Measurements from ENCODE around the gene DNAH17.

Gene DNAH17

DNA sequence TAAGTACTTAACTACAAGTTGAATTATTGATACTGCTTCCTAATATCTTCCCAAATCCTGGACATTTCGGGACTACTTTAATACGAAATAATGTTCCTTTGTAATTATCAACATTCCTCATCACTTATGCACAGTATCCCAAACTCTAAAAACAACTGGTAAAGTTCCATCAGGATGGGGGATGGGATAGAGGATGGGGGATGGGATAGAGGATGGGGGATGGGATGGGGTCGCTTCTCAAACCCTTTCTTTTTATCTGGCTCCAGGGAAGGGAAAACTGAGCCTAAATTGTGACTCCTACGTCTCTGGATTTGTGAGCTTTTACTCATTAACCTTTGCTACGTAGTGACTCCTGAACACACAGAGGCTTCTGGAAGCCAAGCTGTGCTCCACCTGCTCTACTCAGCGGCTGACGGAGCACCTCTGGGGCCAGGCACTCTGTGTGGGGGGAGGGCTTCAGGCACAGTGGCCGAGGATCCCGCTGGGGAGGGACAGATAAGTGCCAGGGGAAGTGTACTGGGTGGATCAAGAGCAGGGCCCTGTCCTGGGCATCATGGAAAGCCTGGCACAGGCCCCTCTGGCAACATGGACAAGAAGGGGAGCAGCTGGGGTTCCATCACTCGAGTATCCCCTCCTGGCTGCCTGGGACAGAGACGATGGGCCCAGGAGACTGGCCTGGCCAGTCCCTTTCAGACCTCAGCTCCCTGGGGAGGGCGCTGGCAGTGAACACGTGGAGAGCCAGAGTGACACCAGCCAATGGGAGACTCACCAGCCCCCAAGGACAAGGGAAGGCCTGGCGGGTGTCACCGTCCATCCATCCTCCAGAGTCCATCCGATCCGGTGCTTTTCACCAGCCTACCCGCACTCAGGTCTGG, 142.5 kb downstream of the DNAH17 start:
- no peaks in the 10 kb centered on the region for H3K9me3 ChIP-seq (ENCODE audit: low read length)
- H3K27me3 ChIP-seq (ENCODE audit: insufficient read depth, low read length): no peaks in the 10 kb centered on the region
- H3K4me1 ChIP-seq (ENCODE audit: insufficient read depth, low read length): peaks cover 5% of the 10 kb centered on the region
- no peak overlapping the region for H2AFZ ChIP-seq (ENCODE audit: low read depth, low read length)
- no peaks in the 10 kb centered on the region for H3K36me3 ChIP-seq (ENCODE audit: insufficient read depth, low read length)
- H3K4me3 ChIP-seq (ENCODE audit: low read length): no peak overlapping the region

DNA sequence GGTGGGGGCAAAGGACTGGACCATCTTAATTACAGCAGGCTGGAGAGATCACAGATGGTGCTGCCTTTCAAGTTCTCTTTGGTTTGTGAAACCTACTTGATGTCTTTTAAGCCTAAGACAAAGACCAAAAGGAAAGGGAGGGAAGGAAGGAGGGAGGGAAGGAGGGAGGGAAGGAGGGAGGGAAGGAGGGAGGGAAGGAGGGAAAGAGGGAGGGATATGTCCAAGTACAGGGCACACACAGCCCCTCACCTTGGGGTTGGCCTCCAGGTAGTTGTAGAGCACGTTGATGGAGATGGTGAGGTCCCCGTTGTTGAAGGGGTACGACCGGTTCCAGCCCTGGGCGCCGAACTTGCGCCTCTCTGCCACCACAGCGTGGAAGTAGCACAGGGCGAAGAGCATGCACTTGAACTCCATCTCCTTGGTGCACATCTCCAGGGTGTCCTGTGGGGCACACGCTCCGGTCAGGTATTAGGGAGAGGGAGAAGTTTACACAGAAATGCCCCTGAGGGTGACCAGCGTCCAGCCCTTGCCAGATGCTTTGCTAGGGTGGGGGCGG, 143.3 kb downstream of the DNAH17 start:
- no peak overlapping the region for H3K4me3 ChIP-seq (ENCODE audit: low read length)
- H3K27me3 ChIP-seq (ENCODE audit: insufficient read depth, low read length): no peaks in the 10 kb centered on the region
- peaks cover 5% of the 10 kb centered on the region for H3K4me1 ChIP-seq (ENCODE audit: insufficient read depth, low read length)
- H3K36me3 ChIP-seq (ENCODE audit: insufficient read depth, low read length): no peaks in the 10 kb centered on the region
- no peaks in the 10 kb centered on the region for H3K9me3 ChIP-seq (ENCODE audit: low read length)
- H2AFZ ChIP-seq (ENCODE audit: low read depth, low read length): no peak overlapping the region

DNA sequence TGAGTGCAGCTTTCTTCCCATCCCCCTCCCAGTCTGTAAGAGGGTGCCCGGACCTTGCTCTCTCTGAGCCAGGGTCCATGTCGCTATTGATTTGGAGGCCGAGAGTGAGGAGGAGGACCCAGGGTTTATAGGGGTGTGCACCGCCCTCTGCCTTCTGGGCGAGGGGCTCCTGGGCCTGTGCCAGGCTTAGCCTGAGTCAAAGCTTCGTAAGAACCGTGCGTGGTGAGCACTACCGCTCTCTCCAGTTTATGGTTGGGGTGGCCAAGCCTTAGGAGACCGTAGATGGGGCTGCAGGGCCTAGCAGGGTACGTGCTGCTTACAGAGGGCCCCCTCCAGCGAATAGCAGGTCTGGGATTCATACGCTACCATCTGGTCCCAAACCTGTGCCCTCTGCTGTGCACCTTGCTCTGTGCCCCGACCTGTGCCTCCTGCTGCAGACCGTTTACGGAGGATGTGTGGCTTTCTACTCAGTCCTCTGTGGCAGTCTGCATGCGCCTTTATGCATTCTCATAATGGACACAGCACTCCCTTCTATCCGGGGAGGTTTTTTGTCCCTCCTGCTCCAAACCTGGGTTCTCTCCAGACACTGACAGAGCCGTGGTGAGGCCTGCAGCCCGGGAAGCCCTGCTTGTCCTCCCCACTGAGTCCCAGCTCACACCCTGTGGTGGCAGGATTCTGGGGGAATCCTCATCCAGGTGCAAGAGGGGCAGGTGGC, 144.0 kb downstream of the DNAH17 start:
- Histone ChIP-seq H3K4me3 (ENCODE audit: low read length) (no peak overlapping the region), H3K36me3 (ENCODE audit: insufficient read depth, low read length) (peaks cover 5% of the 10 kb centered on the region), H2AFZ (ENCODE audit: low read depth, low read length) (no peak overlapping the region), H3K4me1 (ENCODE audit: insufficient read depth, low read length) (peaks cover 5% of the 10 kb centered on the region), H3K27me3 (ENCODE audit: insufficient read depth, low read length) (no peaks in the 10 kb centered on the region), H3K9me3 (ENCODE audit: low read length) (no peaks in the 10 kb centered on the region)

DNA sequence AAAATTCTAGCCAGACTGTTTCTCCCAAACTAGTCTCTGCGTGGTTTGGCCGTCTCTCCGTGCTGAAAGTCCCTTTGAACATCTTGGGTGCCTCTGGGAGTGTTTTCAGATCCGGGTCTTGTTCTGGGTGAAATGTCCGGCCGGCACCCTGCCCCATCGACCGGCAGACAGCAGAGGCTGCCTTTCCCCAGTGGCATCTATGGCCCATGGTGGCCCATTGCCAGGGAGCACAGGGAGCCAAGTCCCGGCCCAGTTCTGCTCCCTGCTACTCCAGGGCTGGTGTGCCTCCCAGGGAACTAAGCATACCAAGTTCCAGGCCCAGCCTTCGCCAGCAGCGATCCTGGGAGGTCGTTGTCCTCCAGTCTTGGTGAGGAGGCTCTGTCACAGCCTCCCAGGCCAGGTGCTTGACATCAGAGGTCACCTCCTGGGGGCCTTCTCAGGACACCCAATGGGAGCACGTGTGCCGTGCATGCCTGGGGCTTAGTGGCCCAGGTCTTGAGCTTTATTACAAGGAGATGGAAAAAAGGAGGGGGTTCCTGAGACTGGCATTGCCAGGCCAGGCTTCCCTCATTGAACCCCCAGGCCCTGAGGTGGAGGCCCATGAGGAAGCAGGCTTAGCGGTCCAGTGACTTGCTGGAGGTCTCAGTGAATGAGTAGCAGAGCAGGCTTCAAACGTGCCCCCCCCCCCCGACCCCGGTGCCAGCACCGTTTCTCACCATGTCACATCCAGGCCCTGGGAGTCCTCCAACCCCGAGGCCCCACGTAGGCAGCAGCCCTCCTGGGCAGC, 144.8 kb downstream of the DNAH17 start:
- H3K9me3 ChIP-seq (ENCODE audit: low read length): no peaks in the 10 kb centered on the region
- no peak overlapping the region for H3K4me3 ChIP-seq (ENCODE audit: low read length)
- H3K36me3 ChIP-seq (ENCODE audit: insufficient read depth, low read length): peaks cover 8% of the 10 kb centered on the region
- H2AFZ ChIP-seq (ENCODE audit: low read depth, low read length): no peak overlapping the region
- no peaks in the 10 kb centered on the region for H3K27me3 ChIP-seq (ENCODE audit: insufficient read depth, low read length)
- H3K4me1 ChIP-seq (ENCODE audit: insufficient read depth, low read length): peaks cover 5% of the 10 kb centered on the region

DNA sequence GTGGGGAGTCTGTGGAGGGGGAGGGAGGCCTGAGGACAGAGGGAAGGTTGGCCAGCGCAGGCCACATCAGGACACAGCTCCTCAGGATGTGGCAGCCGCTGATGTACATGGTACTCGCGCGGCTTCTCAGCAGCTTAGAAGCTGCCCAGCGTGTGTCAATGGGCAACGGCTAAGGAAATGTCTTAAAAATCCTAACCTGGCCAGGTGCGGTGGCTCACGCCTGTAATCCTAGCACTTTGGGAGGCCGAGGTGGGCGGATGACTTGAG, 145.6 kb downstream of the DNAH17 start:
- no peaks in the 10 kb centered on the region for H3K9me3 ChIP-seq (ENCODE audit: low read length)
- H3K4me3 ChIP-seq (ENCODE audit: low read length): no peak overlapping the region
- H3K27me3 ChIP-seq (ENCODE audit: insufficient read depth, low read length): no peaks in the 10 kb centered on the region
- H2AFZ ChIP-seq (ENCODE audit: low read depth, low read length): no peak overlapping the region
- peaks cover 5% of the 10 kb centered on the region for H3K4me1 ChIP-seq (ENCODE audit: insufficient read depth, low read length)
- peaks cover 14% of the 10 kb centered on the region for H3K36me3 ChIP-seq (ENCODE audit: insufficient read depth, low read length)

DNA sequence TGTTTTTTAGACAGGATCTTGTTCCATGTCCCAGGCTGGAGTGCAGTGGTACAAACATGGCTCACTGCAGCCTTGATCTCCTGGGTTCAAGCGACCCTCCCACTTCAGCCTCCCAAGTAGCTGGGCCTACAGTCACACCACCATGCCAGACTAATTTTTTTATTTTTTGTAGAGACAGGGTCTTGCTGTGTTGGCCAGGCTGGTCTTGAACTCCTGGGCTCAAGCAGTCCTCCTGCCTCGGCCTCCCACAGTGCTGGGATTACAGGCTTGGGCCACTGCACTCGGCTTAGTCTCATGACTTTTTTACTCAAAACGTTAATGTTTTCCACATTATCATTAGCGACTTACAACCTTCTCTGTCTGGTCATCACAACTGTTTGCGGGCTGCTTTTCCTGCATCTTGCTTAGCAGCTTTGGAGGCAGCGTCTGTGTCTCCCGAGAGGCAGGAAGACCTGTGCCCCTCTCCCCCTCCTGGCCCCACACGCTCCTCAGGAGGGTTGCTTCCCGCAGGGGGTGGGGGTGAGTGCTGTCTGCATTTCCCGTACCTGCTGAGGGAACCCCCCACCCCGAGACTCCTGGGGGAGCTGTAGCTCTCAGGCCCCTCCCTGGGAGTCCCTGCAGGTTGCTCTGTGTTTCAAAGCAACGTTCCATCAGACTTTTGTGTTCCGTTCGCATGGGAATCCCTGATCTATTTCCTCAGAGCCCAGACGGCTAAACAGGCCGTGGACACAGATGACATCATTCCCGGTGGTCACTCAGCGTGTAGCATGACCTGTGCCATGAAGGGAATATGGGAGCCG, 146.1 kb downstream of the DNAH17 start:
- no peaks in the 10 kb centered on the region for H3K27me3 ChIP-seq (ENCODE audit: insufficient read depth, low read length)
- H3K4me1 ChIP-seq (ENCODE audit: insufficient read depth, low read length): peaks cover 5% of the 10 kb centered on the region
- no peak overlapping the region for H2AFZ ChIP-seq (ENCODE audit: low read depth, low read length)
- H3K9me3 ChIP-seq (ENCODE audit: low read length): no peaks in the 10 kb centered on the region
- peaks cover 15% of the 10 kb centered on the region for H3K36me3 ChIP-seq (ENCODE audit: insufficient read depth, low read length)
- H3K4me3 ChIP-seq (ENCODE audit: low read length): no peak overlapping the region

DNA sequence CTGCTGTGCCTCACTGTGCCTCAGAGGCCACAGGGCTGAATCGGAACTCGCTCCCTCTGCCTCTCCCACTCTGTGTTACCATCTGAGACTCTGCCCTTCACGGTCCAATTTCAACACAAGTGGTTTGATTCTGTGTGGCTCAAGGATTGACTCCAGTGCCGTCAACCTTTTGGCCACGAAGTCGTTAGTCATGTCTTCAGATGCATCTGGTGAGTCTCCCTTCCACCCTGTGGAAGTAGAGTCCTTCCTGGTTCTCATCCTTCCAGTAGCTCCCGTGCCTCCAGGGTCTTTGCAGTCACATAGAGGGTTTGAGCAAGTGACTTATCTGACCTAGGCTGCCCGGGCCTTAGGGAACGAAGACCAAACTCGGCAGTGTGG, 147.6 kb downstream of the DNAH17 start:
- no peaks in the 10 kb centered on the region for H3K27me3 ChIP-seq (ENCODE audit: insufficient read depth, low read length)
- H2AFZ ChIP-seq (ENCODE audit: low read depth, low read length): no peak overlapping the region
- H3K4me1 ChIP-seq (ENCODE audit: insufficient read depth, low read length): peaks cover 5% of the 10 kb centered on the region

DNA sequence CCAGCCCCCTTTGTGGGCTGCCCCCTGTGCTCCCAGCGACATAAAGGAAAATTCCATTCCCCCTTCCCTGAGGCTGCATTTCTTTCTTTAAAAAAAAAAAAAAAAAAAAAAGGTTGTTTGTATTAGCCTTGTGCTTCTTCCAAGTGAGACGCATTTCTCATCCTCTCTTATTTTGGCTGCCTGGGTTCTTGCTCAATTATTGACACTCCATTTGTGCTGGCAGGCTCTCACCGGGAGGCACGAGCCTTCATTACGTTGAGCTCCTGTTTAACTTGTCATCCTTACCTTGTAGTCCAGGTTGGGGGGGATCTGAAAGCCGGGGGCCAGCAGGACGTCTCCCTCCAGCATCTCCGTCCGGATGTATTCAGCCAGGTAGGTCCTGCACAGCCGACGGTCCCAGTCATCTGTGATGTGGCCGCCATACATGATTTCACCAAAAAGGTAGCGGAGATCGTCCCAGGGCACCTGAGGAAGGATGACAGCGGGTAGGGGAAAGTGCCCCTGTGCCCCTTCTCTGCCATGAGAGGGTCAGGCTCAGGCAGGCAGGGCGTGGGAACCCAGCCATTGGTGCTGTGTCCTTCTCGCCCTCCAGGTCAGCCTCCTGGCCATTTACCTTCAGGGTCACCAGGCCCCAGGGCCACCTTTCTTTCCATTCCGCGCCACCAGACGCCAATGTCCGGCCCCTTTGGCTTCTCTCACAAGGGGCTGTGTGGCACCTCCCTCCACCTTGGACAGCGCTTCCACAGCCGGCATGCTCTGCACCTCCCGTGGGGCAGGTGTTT, 148.2 kb downstream of the DNAH17 start:
- H3K9me3 ChIP-seq (ENCODE audit: low read length): no peaks in the 10 kb centered on the region
- H3K4me3 ChIP-seq (ENCODE audit: low read length): no peak overlapping the region
- H3K4me1 ChIP-seq (ENCODE audit: insufficient read depth, low read length): peaks cover 5% of the 10 kb centered on the region
- H3K27me3 ChIP-seq (ENCODE audit: insufficient read depth, low read length): no peaks in the 10 kb centered on the region
- peaks cover 30% of the 10 kb centered on the region for H3K36me3 ChIP-seq (ENCODE audit: insufficient read depth, low read length)
- H2AFZ ChIP-seq (ENCODE audit: low read depth, low read length): no peak overlapping the region

More for the DNA sequence above, 147.6 kb downstream of the DNAH17 start:
- Histone ChIP-seq H3K4me3 (ENCODE audit: low read length) (no peak overlapping the region), H3K36me3 (ENCODE audit: insufficient read depth, low read length) (peaks cover 25% of the 10 kb centered on the region), H3K9me3 (ENCODE audit: low read length) (no peaks in the 10 kb centered on the region)

DNA sequence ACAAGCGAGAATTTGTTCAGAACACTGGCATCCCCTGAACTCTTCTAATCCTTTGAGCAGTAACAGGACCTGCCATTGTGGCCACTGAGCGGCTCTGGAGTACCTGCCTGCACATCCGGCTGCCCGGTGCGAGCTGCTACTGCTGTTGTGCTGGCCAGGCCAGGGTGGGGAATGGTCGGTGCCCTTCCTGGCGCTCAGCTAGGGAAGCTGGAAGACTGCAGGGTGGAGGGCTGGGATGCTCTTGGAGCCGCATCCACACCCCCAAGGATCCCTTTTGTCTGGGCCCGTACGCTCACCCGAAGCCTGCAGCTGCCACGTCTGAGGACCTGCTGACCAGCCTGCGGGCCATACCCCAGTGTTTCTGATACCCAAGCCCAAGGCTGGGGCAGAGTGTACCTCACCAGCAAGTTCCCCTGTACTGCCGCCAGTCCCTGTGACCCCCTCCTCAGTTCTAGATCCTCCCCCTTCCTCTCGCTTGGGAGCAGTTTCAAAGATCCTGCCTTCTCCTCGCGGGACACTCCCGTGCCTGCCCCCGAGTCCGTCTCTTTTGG, 149.1 kb downstream of the DNAH17 start:
- peaks cover 39% of the 10 kb centered on the region for H3K36me3 ChIP-seq (ENCODE audit: insufficient read depth, low read length)
- H3K4me3 ChIP-seq (ENCODE audit: low read length): no peak overlapping the region
- peaks cover 5% of the 10 kb centered on the region for H3K4me1 ChIP-seq (ENCODE audit: insufficient read depth, low read length)

DNA sequence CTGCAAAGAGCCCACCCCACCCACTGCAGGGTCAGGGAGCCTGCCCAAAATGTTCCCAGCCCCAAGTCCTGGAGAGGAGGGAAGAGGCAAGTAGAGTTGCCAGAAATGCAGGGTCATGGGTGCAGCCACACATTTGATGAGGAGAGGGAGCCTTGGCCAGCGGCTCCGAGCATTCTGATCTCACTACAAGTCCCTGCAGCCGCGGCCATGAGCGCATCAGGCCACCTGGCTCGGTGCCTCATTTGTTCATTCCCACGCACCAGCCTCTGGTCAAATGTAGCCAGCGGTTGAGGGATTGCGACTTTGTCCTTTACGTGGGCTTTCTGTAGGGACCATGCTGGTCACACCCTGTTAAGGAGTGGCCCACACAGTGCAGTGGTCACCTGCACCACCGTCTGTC, 150.1 kb downstream of the DNAH17 start:
- H3K9me3 ChIP-seq (ENCODE audit: low read length): no peaks in the 10 kb centered on the region
- peaks cover 5% of the 10 kb centered on the region for H3K4me1 ChIP-seq (ENCODE audit: insufficient read depth, low read length)
- H3K36me3 ChIP-seq (ENCODE audit: insufficient read depth, low read length): peaks cover 45% of the 10 kb centered on the region
- no peak overlapping the region for H2AFZ ChIP-seq (ENCODE audit: low read depth, low read length)
- H3K27me3 ChIP-seq (ENCODE audit: insufficient read depth, low read length): no peaks in the 10 kb centered on the region
- no peak overlapping the region for H3K4me3 ChIP-seq (ENCODE audit: low read length)

More for the DNA sequence above, 149.1 kb downstream of the DNAH17 start:
- no peak overlapping the region for H2AFZ ChIP-seq (ENCODE audit: low read depth, low read length)
- no peaks in the 10 kb centered on the region for H3K9me3 ChIP-seq (ENCODE audit: low read length)
- no peaks in the 10 kb centered on the region for H3K27me3 ChIP-seq (ENCODE audit: insufficient read depth, low read length)

DNA sequence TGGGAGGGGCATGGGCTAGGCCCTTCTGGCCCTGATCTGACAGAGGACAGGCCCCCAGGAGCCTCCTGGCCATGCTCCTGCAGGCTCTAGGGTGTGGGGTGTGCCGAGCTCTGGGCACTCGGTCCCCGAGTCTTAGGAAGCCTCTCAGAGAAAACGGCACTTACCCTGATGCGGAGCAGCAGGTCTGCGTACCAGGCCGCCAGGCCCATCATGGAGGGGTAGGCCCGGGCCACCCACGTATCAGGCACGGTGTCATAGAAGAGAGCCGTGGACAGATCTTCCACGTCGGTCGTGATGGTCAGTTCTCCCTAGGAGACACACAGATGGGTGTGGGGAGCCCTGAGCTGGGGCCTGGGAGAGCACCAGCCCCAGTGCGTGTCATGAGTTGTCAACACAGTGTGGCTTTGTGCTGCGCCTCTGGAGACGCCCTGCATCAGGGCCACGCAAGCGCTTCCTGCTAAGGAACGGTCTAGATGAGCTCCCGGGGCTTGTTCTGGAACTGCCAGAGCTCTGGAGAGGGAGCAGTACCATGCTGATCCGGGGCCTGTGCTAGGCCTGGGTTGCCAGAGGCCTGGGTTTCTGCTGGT, 150.8 kb downstream of the DNAH17 start:
- Histone ChIP-seq H2AFZ (ENCODE audit: low read depth, low read length) (no peak overlapping the region), H3K36me3 (ENCODE audit: insufficient read depth, low read length) (peaks cover 47% of the 10 kb centered on the region), H3K9me3 (ENCODE audit: low read length) (no peaks in the 10 kb centered on the region), H3K4me1 (ENCODE audit: insufficient read depth, low read length) (peaks cover 8% of the 10 kb centered on the region), H3K4me3 (ENCODE audit: low read length) (no peak overlapping the region), H3K27me3 (ENCODE audit: insufficient read depth, low read length) (no peaks in the 10 kb centered on the region)
